ENCODE data around the gene MS4A2.

The MS4A2 gene

GRCh38 chr11:60131912-60132311 is 43.4 kb downstream of the MS4A2 start:
- no peak for TF ChIP-seq EZH2phosphoT487 (IDR thresholded peaks at IDR 0.05; ENCODE audit: borderline replicate concordance)
- no peak for TF ChIP-seq CTCF (conservative IDR thresholded peaks at IDR 0.05; ENCODE audit: low read length)

GRCh38 chr11:60133917-60134316 is 45.5 kb downstream of the MS4A2 start:
- Histone ChIP-seq H3F3A (ENCODE audit: low read depth) (no peaks in the 10 kb centered on the region), H4K20me1 (ENCODE audit: insufficient read depth, low read length, poor library complexity, severe bottlenecking) (no peaks in the 10 kb centered on the region), H3K9me2 (replicated peaks; ENCODE audit: low read depth, low read length) (no peaks in the 10 kb centered on the region), H2AFZ (ENCODE audit: low read length) (no peak overlapping the region), H3K4me1 (ENCODE audit: insufficient read depth, low read length, poor library complexity, severe bottlenecking) (no peaks in the 10 kb centered on the region), H3K27me3 (ENCODE audit: insufficient read depth, low read length, poor library complexity, severe bottlenecking) (no peaks in the 10 kb centered on the region), H3K9me3 (ENCODE audit: insufficient read depth, low read depth, low read length) (no peaks in the 10 kb centered on the region; the same call in 1 of the 2 replicates), H3K4me3 (ENCODE audit: low read length, poor library complexity, severe bottlenecking) (no peak overlapping the region), H3K79me2 (ENCODE audit: insufficient read depth, low read length) (no peaks in the 10 kb centered on the region), H3K4me2 (ENCODE audit: low read depth, low read length, poor library complexity, severe bottlenecking) (no peak overlapping the region), H3K9ac (ENCODE audit: low read depth, low read length, poor library complexity, severe bottlenecking) (no peak overlapping the region), H3K36me3 (ENCODE audit: insufficient read depth, low read length) (no peaks in the 10 kb centered on the region)
- no peak for TF ChIP-seq EZH2phosphoT487 (IDR thresholded peaks at IDR 0.05; ENCODE audit: borderline replicate concordance)
- no peak for TF ChIP-seq CTCF (conservative IDR thresholded peaks at IDR 0.05; ENCODE audit: low read length)

More at GRCh38 chr11:60131912-60132311, 43.4 kb downstream of the MS4A2 start:
- H2AFZ ChIP-seq (ENCODE audit: low read length), result no peak overlapping the region
- no peaks in the 10 kb centered on the region for H3K36me3 ChIP-seq (ENCODE audit: insufficient read depth, low read length)
- no peaks in the 10 kb centered on the region for H4K20me1 ChIP-seq (ENCODE audit: insufficient read depth, low read length, poor library complexity, severe bottlenecking)
- no peak overlapping the region for H3K4me2 ChIP-seq (ENCODE audit: low read depth, low read length, poor library complexity, severe bottlenecking)
- no peaks in the 10 kb centered on the region for H3K79me2 ChIP-seq (ENCODE audit: insufficient read depth, low read length)
- no peaks in the 10 kb centered on the region for H3F3A ChIP-seq (ENCODE audit: low read depth)
- no peak overlapping the region for H3K4me3 ChIP-seq (ENCODE audit: low read length, poor library complexity, severe bottlenecking)
- no peaks in the 10 kb centered on the region; the same call in 1 of the 2 replicates for H3K9me3 ChIP-seq (ENCODE audit: insufficient read depth, low read depth, low read length)
- no peaks in the 10 kb centered on the region for H3K4me1 ChIP-seq (ENCODE audit: insufficient read depth, low read length, poor library complexity, severe bottlenecking)
- no peak overlapping the region for H3K9ac ChIP-seq (ENCODE audit: low read depth, low read length, poor library complexity, severe bottlenecking)
- no peaks in the 10 kb centered on the region for H3K27me3 ChIP-seq (ENCODE audit: insufficient read depth, low read length, poor library complexity, severe bottlenecking)
- no peaks in the 10 kb centered on the region for H3K9me2 ChIP-seq (replicated peaks; ENCODE audit: low read depth, low read length)

GRCh38 chr11:60143768-60144167 is 55.3 kb downstream of the MS4A2 start:
- no peak overlapping the region for H3K4me2 ChIP-seq (ENCODE audit: low read depth, low read length, poor library complexity, severe bottlenecking)
- no peaks in the 10 kb centered on the region for H3K79me2 ChIP-seq (ENCODE audit: insufficient read depth, low read length)

More at GRCh38 chr11:60143768-60144167, 55.3 kb downstream of the MS4A2 start:
- no peak overlapping the region for H3K4me3 ChIP-seq (ENCODE audit: low read length, poor library complexity, severe bottlenecking)
- no peak overlapping the region for H3K9ac ChIP-seq (ENCODE audit: low read depth, low read length, poor library complexity, severe bottlenecking)
- TF ChIP-seq CTCF (conservative IDR thresholded peaks at IDR 0.05; ENCODE audit: low read length) (no peak), EZH2phosphoT487 (IDR thresholded peaks at IDR 0.05; ENCODE audit: borderline replicate concordance) (no peak)
- H3F3A ChIP-seq (ENCODE audit: low read depth), result no peaks in the 10 kb centered on the region
- no peaks in the 10 kb centered on the region for H4K20me1 ChIP-seq (ENCODE audit: insufficient read depth, low read length, poor library complexity, severe bottlenecking)
- no peaks in the 10 kb centered on the region for H3K4me1 ChIP-seq (ENCODE audit: insufficient read depth, low read length, poor library complexity, severe bottlenecking)
- H2AFZ ChIP-seq (ENCODE audit: low read length), result no peak overlapping the region
- no peaks in the 10 kb centered on the region for H3K9me3 ChIP-seq (ENCODE audit: insufficient read depth, low read depth, low read length)
- H3K27me3 ChIP-seq (ENCODE audit: insufficient read depth, low read length, poor library complexity, severe bottlenecking), result no peaks in the 10 kb centered on the region
- no peaks in the 10 kb centered on the region for H3K36me3 ChIP-seq (ENCODE audit: insufficient read depth, low read length)
- H3K9me2 ChIP-seq (replicated peaks; ENCODE audit: low read depth, low read length), result no peaks in the 10 kb centered on the region
